ENCODE measurements around the gene CER1.

CER1 gene

GRCh38 chr9:14722391-14723035 is at the start of gene CER1:
Gene CER1, minus strand, starts transcription at chr9:14722733. Its CDS starts 61 bp downstream, at chr9:14722672.
- TF ChIP-seq CTCF (IDR thresholded peaks at IDR 0.05; ENCODE audit: insufficient read depth, low read depth, low read length, missing control alignments) = no peak
- DNase-seq (ENCODE audit: low read depth) = no peak
- H3K4me3 ChIP-seq (ENCODE audit: low read depth, low read length) = no peak within 1 kb of the TSS

GRCh38 chr9:14770592-14770991 is 48.1 kb upstream of the CER1 start:
- TF ChIP-seq CTCF (IDR thresholded peaks at IDR 0.05; ENCODE audit: insufficient read depth, low read depth, low read length, missing control alignments) = no peak
- DNase-seq (ENCODE audit: low read depth) = no peak
- no peak overlapping the region for H3K4me3 ChIP-seq (ENCODE audit: low read depth, low read length)

- DNase-seq (ENCODE audit: low read depth) = peak; percentile 40
- no peak overlapping the region for H3K4me3 ChIP-seq (ENCODE audit: low read depth, low read length)
- TF ChIP-seq CTCF (IDR thresholded peaks at IDR 0.05; ENCODE audit: insufficient read depth, low read depth, low read length, missing control alignments) = peak; percentile 23
Observed at GRCh38 chr9:14769230-14769571, 46.7 kb upstream of the CER1 start.

- H3K4me3 ChIP-seq (ENCODE audit: low read depth, low read length) = no peak overlapping the region
- TF ChIP-seq CTCF (IDR thresholded peaks at IDR 0.05; ENCODE audit: insufficient read depth, low read depth, low read length, missing control alignments) = peak; percentile 56
- DNase-seq (ENCODE audit: low read depth) = peak; percentile 53
Observed at GRCh38 chr9:14768405-14769229, 46.1 kb upstream of the CER1 start.

GRCh38 chr9:14766299-14766698 is 43.8 kb upstream of the CER1 start:
- no peak overlapping the region for H3K4me3 ChIP-seq (ENCODE audit: low read depth, low read length)
- TF ChIP-seq CTCF (IDR thresholded peaks at IDR 0.05; ENCODE audit: insufficient read depth, low read depth, low read length, missing control alignments) = no peak
- DNase-seq (ENCODE audit: low read depth) = no peak

- DNase-seq (ENCODE audit: low read depth) = no peak
- H3K4me3 ChIP-seq (ENCODE audit: low read depth, low read length) = no peak overlapping the region
- TF ChIP-seq CTCF (IDR thresholded peaks at IDR 0.05; ENCODE audit: insufficient read depth, low read depth, low read length, missing control alignments) = no peak
Observed at GRCh38 chr9:14761584-14761983, 39.1 kb upstream of the CER1 start.
